GM12878 (cell line): Measurements from ENCODE around the gene BIN1. TPM values are rescaled to one million over a fixed set of nuclear protein-coding genes. Genes with fewer than 3 reads are reported as not detected.

Experiments used
- ATAC-seq: fragments of 200-7000 bp; cut with Tn5 transposase; 3 replicates; pipeline ENCODE4 v1.9.1; 2020; ENCODE audit warnings: mild to moderate bottlenecking, moderate library complexity
- BruUV-seq: library from RNA; stranded (reverse); fragments of 400-500 nt; replicated peaks from 2 replicates; lab custom pipeline; 2021; lab: Mats Ljungman, UMichigan
- CTCF ChIA-PET: fragments of 300-600 bp; sonication (Branson Sonifier 250); formaldehyde crosslinking; extraction: SDS; loops from one replicate; lab custom pipeline; 2021; ENCODE audit warnings: inconsistent platforms; lab: Yijun Ruan, JAX
- POLR2A ChIA-PET: fragments of 350-600 bp; formaldehyde crosslinking; extraction: SDS; loops from one replicate; lab custom pipeline; 2021; ENCODE audit warnings: inconsistent platforms; lab: Charles Lee
- RAD21 ChIA-PET: fragments of 300-600 bp; sonication (Branson Sonifier 250); formaldehyde crosslinking; loops from one replicate; lab custom pipeline; 2023; ENCODE audit warnings: antibody characterized with exemption; ENCODE audit not compliant: unreplicated experiment; lab: Charles Lee
- SMC1A ChIA-PET: fragments of 300-600 bp; sonication (Branson Sonifier 250); formaldehyde crosslinking; loops from one replicate; lab custom pipeline; 2023; ENCODE audit not compliant: unreplicated experiment, uncharacterized antibody; lab: Charles Lee
- DNase-seq: peaks from one replicate; pipeline ENCODE4 v3.0.0-alpha.2; 2011; ENCODE audit warnings: low read depth, low spot score
- FAIRE-seq: peaks from 3 replicates; lab custom pipeline; 2011; peaks lifted over from hg19 to GRCh38; lab: Jason Lieb, UNC
- H2AFZ ChIP-seq: 2 replicates; pipeline ENCODE4 v1.6.0; 2011; ENCODE audit warnings: low read depth, low read length, control low read depth; ENCODE audit not compliant: control insufficient read depth
- H3K27ac ChIP-seq: 2 replicates; pipeline ENCODE4 v1.5.1; 2011; ENCODE audit warnings: control low read depth; ENCODE audit not compliant: control insufficient read depth, insufficient read depth
- H3K27me3 ChIP-seq, 2 experiments: replicated peaks in 1 of 2; 2 replicates each; pipeline versions ENCODE4 v1.6.0 to v1.6.1; 2011; ENCODE audit warnings: low read length in 1 of 2; ENCODE audit not compliant: control insufficient read depth in 2 of 2, insufficient read depth in 2 of 2
- H3K36me3 ChIP-seq, 2 experiments: 2 replicates each; pipeline ENCODE4 v1.5.1; 2011; ENCODE audit warnings: low read length in 1 of 2; ENCODE audit not compliant: control insufficient read depth in 2 of 2, insufficient read depth in 2 of 2
- H3K4me1 ChIP-seq: 2 replicates; pipeline ENCODE4 v1.6.1; 2011; ENCODE audit warnings: mild to moderate bottlenecking, low read length, moderate library complexity, mixed read lengths; ENCODE audit not compliant: control insufficient read depth, insufficient read depth
- H3K4me2 ChIP-seq: 2 replicates; pipeline ENCODE4 v1.6.0; 2011; ENCODE audit warnings: control low read depth; ENCODE audit not compliant: control insufficient read depth, insufficient read depth
- H3K4me3 ChIP-seq: fragments of 200-600 bp; sonication (generic); 2 replicates; pipeline ENCODE4 v1.5.1; 2016
- H3K79me2 ChIP-seq: 2 replicates; pipeline ENCODE4 v1.6.0; 2011; ENCODE audit warnings: low read length; ENCODE audit not compliant: control insufficient read depth, insufficient read depth
- H3K9ac ChIP-seq: 2 replicates; pipeline ENCODE4 v1.8.0; 2011; ENCODE audit warnings: low read length, control low read depth, mixed read lengths; ENCODE audit not compliant: control insufficient read depth, insufficient read depth
- H3K9me3 ChIP-seq: replicated peaks from 3 replicates; pipeline ENCODE4 v1.5.1; 2011; ENCODE audit warnings: mild to moderate bottlenecking, low read length; ENCODE audit not compliant: control insufficient read depth, insufficient read depth
- H4K20me1 ChIP-seq: 2 replicates; pipeline ENCODE4 v1.6.0; 2011; ENCODE audit not compliant: control insufficient read depth, insufficient read depth
- CTCF ChIP-seq, 3 experiments: IDR thresholded peaks in 2 of 3; conservative IDR thresholded peaks in 1 of 3; 2 replicates each; pipeline ENCODE4 v1.5.1; 2011; ENCODE audit warnings: low read depth in 3 of 3, low read length in 3 of 3, mild to moderate bottlenecking in 3 of 3, control low read depth in 2 of 3, moderate library complexity in 2 of 3, inconsistent platforms in 1 of 3, mixed read lengths in 1 of 3; ENCODE audit not compliant: control insufficient read depth in 2 of 3, insufficient read depth in 1 of 3; ENCODE audit errors: extremely low read depth in 1 of 3
- JUND ChIP-seq: IDR thresholded peaks from 2 replicates; pipeline ENCODE4 v1.6.1; 2012; ENCODE audit warnings: low read depth, mild to moderate bottlenecking, low read length, improper control_type of control experiment, moderate library complexity
- LARP7 ChIP-seq: fragments of 450-650 bp; IDR thresholded peaks from 2 replicates; pipeline ENCODE4 v1.6.1; 2017; ENCODE audit warnings: mild to moderate bottlenecking
- REST ChIP-seq: IDR thresholded peaks from 2 replicates; pipeline ENCODE4 v1.6.1; 2012; ENCODE audit warnings: mild to moderate bottlenecking, low read depth, low read length
- SMAD1 ChIP-seq: fragments of 450-650 bp; IDR thresholded peaks from 2 replicates; pipeline ENCODE4 v1.6.1; 2018; ENCODE audit warnings: mild to moderate bottlenecking, low read depth; ENCODE audit not compliant: partially characterized antibody
- STAT3 ChIP-seq: IDR thresholded peaks from 2 replicates; pipeline ENCODE4 v1.6.1; 2011; ENCODE audit warnings: low read depth, low read length, improper control_type of control experiment
- WRNIP1 ChIP-seq: IDR thresholded peaks from 2 replicates; pipeline ENCODE4 v1.6.1; 2011; ENCODE audit warnings: low read depth, low read length, improper control_type of control experiment, borderline replicate concordance
- WGBS: methylation state at CpG from one replicate; pipeline ENCODE4 v1.1.6; 2016; ENCODE audit warnings: low lambda C conversion rate; ENCODE audit not compliant: insufficient replicate concordance, insufficient coverage; ENCODE audit errors: missing lambda C conversion rate; 5-methylcytosine and 5-hydroxymethylcytosine counted together
- in situ Hi-C: fragments of 300-500 bp; cut with MboI; formaldehyde crosslinking; loops from 9 replicates; pipeline ENCODE4 v1.14.3; 2018; ENCODE audit warnings: mixed read lengths
- intact Hi-C: fragments of 100-400 bp; cut with micrococcal nuclease; formaldehyde crosslinking; loops from one replicate; pipeline ENCODE4 v1.14.2; 2022; ENCODE audit not compliant: unreplicated experiment
- polyA plus RNA-seq, 11 experiments: library from polyadenylated mRNA; depleted of rRNA in 4 of 11; unstranded in 6 of 11; stranded (reverse) in 5 of 11; fragments of >200 nt; fragmentation: Nextera tagmentation in 4 of 11; fragmentation: Illumina TruSeq in 1 of 11; extraction: Ambion mirVana in 4 of 11; extraction: Trizol in 1 of 11; gene quantifications; 1 replicate in 1 of 11; 2 replicates in 10 of 11; pipeline versions ENCODE4 v1.2.1 to v1.2.3, GENCODE V29; 2011 to 2016; ENCODE audit warnings: inconsistent platforms in 2 of 11, missing spikeins in 2 of 11, low read depth in 1 of 11
- total RNA-seq, 4 experiments: library from RNA; depleted of rRNA in 3 of 4; stranded (reverse); fragments of >200 nt in 3 of 4; fragmentation: Illumina TruSeq in 1 of 4; extraction: Trizol in 1 of 4; gene quantifications; 2 replicates each; pipeline versions ENCODE4 v1.2.1 to v1.2.3, GENCODE V29; 2013 to 2021
- TF ChIP-seq, protein P1 (sequence below): fragments of 450-650 bp; formaldehyde crosslinking; IDR thresholded peaks from 2 replicates; pipeline ENCODE4 v1.5.0; 2022; ENCODE audit warnings: mild to moderate bottlenecking, missing genetic modification characterization
- TF ChIP-seq, protein P2 (sequence below): fragments of 150-350 bp; IDR thresholded peaks from 2 replicates; pipeline ENCODE4 v1.6.1; 2016; ENCODE audit warnings: low read depth, low read length

Gene BIN1
- total and polyA plus RNA-seq, 10 of the 15 experiments (the other 5 are each of a cell fraction or from before 2014, with no cell fraction given), result 0.32 to 21.3 (median 11.2) TPM

- TF ChIP-seq CTCF (IDR thresholded peaks at IDR 0.05 in 2 of 3, conservative IDR thresholded peaks at IDR 0.05 in 1 of 3; ENCODE audit: control insufficient read depth in 2 of 3, extremely low read depth in 1 of 3, insufficient read depth in 1 of 3, low read depth in 3 of 3, low read length in 3 of 3), result no peak
- TF ChIP-seq LARP7, result no peak
- TF ChIP-seq SMAD1, result no peak
Measured at GRCh38 chr2:127076290-127076689, 30.7 kb downstream of the BIN1 start (continued).

- H3K27ac ChIP-seq, result no peak overlapping the region
- in situ Hi-C loops, result no loop called here
- H3K4me2 ChIP-seq, result no peak overlapping the region
- no peak overlapping the region for H3K4me3 ChIP-seq
- no peaks in the 10 kb centered on the region for H3K9me3 ChIP-seq
- peaks cover 6% of the 10 kb centered on the region for H3K4me1 ChIP-seq
- H3K79me2 ChIP-seq, result no peaks in the 10 kb centered on the region
- FAIRE-seq (no peak), ATAC-seq (no peak), DNase-seq (no peak)
- BruUV-seq, result no TSS peak
- no peak overlapping the region for H2AFZ ChIP-seq
- RAD21 ChIA-PET, result interaction anchor here (1.6 kb wide), 1 partner anchor 31 kb away, joined by 4 read pairs; the partner anchor contains the start of gene BIN1
- intact Hi-C loops, result no loop called here
- SMC1A ChIA-PET, result interaction anchor here (1.0 to 3.6 kb wide), 3 partner anchors 11 to 403 kb away, joined by 3 to 18 read pairs (median 4); no protein-coding TSS in a partner anchor
- POLR2A ChIA-PET, result no interaction called here
- H3K36me3 ChIP-seq, result no peaks in the 10 kb centered on the region; a peak in 1 of 4 replicates
- H4K20me1 ChIP-seq, result no peaks in the 10 kb centered on the region
- 55% methylated on average over 5 of the region's 6 CpGs for WGBS
- CTCF ChIA-PET, result interaction anchor here (0.7 to 1.7 kb wide), 3 partner anchors 8 to 15 kb away, joined by 3 to 7 read pairs (median 3); no protein-coding TSS in a partner anchor
- no peak overlapping the region for H3K9ac ChIP-seq
- H3K27me3 ChIP-seq, result no peaks in the 10 kb centered on the region
- TF ChIP-seq, protein P1, sequence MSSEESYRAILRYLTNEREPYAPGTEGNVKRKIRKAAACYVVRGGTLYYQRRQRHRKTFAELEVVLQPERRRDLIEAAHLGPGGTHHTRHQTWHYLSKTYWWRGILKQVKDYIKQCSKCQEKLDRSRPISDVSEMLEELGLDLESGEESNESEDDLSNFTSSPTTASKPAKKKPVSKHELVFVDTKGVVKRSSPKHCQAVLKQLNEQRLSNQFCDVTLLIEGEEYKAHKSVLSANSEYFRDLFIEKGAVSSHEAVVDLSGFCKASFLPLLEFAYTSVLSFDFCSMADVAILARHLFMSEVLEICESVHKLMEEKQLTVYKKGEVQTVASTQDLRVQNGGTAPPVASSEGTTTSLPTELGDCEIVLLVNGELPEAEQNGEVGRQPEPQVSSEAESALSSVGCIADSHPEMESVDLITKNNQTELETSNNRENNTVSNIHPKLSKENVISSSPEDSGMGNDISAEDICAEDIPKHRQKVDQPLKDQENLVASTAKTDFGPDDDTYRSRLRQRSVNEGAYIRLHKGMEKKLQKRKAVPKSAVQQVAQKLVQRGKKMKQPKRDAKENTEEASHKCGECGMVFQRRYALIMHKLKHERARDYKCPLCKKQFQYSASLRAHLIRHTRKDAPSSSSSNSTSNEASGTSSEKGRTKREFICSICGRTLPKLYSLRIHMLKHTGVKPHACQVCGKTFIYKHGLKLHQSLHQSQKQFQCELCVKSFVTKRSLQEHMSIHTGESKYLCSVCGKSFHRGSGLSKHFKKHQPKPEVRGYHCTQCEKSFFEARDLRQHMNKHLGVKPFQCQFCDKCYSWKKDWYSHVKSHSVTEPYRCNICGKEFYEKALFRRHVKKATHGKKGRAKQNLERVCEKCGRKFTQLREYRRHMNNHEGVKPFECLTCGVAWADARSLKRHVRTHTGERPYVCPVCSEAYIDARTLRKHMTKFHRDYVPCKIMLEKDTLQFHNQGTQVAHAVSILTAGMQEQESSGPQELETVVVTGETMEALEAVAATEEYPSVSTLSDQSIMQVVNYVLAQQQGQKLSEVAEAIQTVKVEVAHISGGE (CRISPR knock-in tag), result no peak
- TF ChIP-seq, protein P2, sequence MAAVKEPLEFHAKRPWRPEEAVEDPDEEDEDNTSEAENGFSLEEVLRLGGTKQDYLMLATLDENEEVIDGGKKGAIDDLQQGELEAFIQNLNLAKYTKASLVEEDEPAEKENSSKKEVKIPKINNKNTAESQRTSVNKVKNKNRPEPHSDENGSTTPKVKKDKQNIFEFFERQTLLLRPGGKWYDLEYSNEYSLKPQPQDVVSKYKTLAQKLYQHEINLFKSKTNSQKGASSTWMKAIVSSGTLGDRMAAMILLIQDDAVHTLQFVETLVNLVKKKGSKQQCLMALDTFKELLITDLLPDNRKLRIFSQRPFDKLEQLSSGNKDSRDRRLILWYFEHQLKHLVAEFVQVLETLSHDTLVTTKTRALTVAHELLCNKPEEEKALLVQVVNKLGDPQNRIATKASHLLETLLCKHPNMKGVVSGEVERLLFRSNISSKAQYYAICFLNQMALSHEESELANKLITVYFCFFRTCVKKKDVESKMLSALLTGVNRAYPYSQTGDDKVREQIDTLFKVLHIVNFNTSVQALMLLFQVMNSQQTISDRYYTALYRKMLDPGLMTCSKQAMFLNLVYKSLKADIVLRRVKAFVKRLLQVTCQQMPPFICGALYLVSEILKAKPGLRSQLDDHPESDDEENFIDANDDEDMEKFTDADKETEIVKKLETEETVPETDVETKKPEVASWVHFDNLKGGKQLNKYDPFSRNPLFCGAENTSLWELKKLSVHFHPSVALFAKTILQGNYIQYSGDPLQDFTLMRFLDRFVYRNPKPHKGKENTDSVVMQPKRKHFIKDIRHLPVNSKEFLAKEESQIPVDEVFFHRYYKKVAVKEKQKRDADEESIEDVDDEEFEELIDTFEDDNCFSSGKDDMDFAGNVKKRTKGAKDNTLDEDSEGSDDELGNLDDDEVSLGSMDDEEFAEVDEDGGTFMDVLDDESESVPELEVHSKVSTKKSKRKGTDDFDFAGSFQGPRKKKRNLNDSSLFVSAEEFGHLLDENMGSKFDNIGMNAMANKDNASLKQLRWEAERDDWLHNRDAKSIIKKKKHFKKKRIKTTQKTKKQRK, result no peak
- TF ChIP-seq JUND, result no peak
- no peak for TF ChIP-seq REST
- no peak for TF ChIP-seq LARP7
- TF ChIP-seq STAT3, result no peak
- no peak for TF ChIP-seq WRNIP1
Measured at GRCh38 chr2:127075821-127076220, 31.1 kb downstream of the BIN1 start.
